ENCODE measurements around the gene SUGCT. TPM values are rescaled to one million over a fixed set of nuclear protein-coding genes. Genes with fewer than 3 reads are reported as not detected.
"Not testable (repeated sequence)": the region's sequence is repeated elsewhere in the genome, so short reads cannot be mapped to it uniquely, and the experiment has no call there.

Gene SUGCT
- total and polyA plus RNA-seq, 8 donors: 0.73 to 1.9 (median 1.2) TPM

GRCh38 chr7:40145596-40146130 is 10.9 kb downstream of the SUGCT start:
- WGBS, 2 donors: 80 to 89% methylated on average over 3 of the region's 3 CpGs
- H3K27me3 ChIP-seq; H3K4me1 ChIP-seq; ATAC-seq; intact Hi-C loops (cut with DNase I); H3K36me3 ChIP-seq; H3K4me3 ChIP-seq; H3K27ac ChIP-seq; H3K9me3 ChIP-seq; FAIRE-seq; DNase-seq: not testable (repeated sequence)

- H3K27ac ChIP-seq: no peak overlapping the region
- no peak overlapping the region for H3K4me3 ChIP-seq
- DNase-seq (no peak), FAIRE-seq (no peak), ATAC-seq (no peak)
- H3K27me3 ChIP-seq: no peaks in the 10 kb centered on the region
- TF ChIP-seq CTCF (IDR thresholded peaks at IDR 0.05): no peak
- intact Hi-C loops (cut with DNase I): no loop called here
- H3K36me3 ChIP-seq: no peaks in the 10 kb centered on the region
- WGBS, 2 donors: 82 to 92% methylated on average over 19 of the region's 19 CpGs
- no peaks in the 10 kb centered on the region for H3K4me1 ChIP-seq
- H3K9me3 ChIP-seq: no peaks in the 10 kb centered on the region
Measured at GRCh38 chr7:40147371-40148246, 12.8 kb downstream of the SUGCT start.

- H3K4me1 ChIP-seq; FAIRE-seq; H3K9me3 ChIP-seq; H3K27ac ChIP-seq; intact Hi-C loops (cut with DNase I); DNase-seq; H3K27me3 ChIP-seq; ATAC-seq; H3K36me3 ChIP-seq; H3K4me3 ChIP-seq: not testable (repeated sequence)
- 91 to 99% methylated on average over 7 of the region's 7 CpGs for WGBS, 2 donors
Measured at GRCh38 chr7:40148247-40148580, 13.4 kb downstream of the SUGCT start.

- Histone ChIP-seq H3K4me1 (no peaks in the 10 kb centered on the region), H3K36me3 (no peaks in the 10 kb centered on the region), H3K27me3 (no peaks in the 10 kb centered on the region), H3K27ac (no peak overlapping the region), H3K9me3 (no peaks in the 10 kb centered on the region), H3K4me3 (no peak overlapping the region)
- 92 to 100% methylated on average over 2 of the region's 2 CpGs for WGBS, 2 donors
- DNase-seq: no peak
- ATAC-seq: no peak
- TF ChIP-seq CTCF (IDR thresholded peaks at IDR 0.05): no peak
- no peak for FAIRE-seq
- intact Hi-C loops (cut with DNase I): no loop called here
Measured at GRCh38 chr7:40148671-40149070, 13.9 kb downstream of the SUGCT start.

GRCh38 chr7:40151504-40151903 is 16.7 kb downstream of the SUGCT start:
- Histone ChIP-seq H3K4me3 (no peak overlapping the region), H3K36me3 (no peaks in the 10 kb centered on the region), H3K9me3 (no peaks in the 10 kb centered on the region), H3K27me3 (no peaks in the 10 kb centered on the region), H3K4me1 (no peaks in the 10 kb centered on the region), H3K27ac (no peak overlapping the region)
- no peak for FAIRE-seq
- intact Hi-C loops (cut with DNase I): no loop called here
- WGBS, 2 donors: 85 to 93% methylated on average over 1 of the region's 1 CpG
- DNase-seq: no peak
- no peak for TF ChIP-seq CTCF (IDR thresholded peaks at IDR 0.05)
- no peak for ATAC-seq

GRCh38 chr7:40156988-40157387 is 22.2 kb downstream of the SUGCT start:
- 75 to 83% methylated on average over 4 of the region's 4 CpGs for WGBS, 2 donors
- Histone ChIP-seq H3K4me1 (no peaks in the 10 kb centered on the region), H3K4me3 (no peak overlapping the region), H3K36me3 (no peaks in the 10 kb centered on the region), H3K27me3 (no peaks in the 10 kb centered on the region), H3K9me3 (no peaks in the 10 kb centered on the region), H3K27ac (no peak overlapping the region)
- TF ChIP-seq CTCF (IDR thresholded peaks at IDR 0.05): no peak
- intact Hi-C loops (cut with DNase I): no loop called here
- no peak for ATAC-seq
- no peak for FAIRE-seq
- DNase-seq: no peak
